HepG2 (cell line): ENCODE data around the gene PIP5K1A. TPM values are rescaled to one million over a fixed set of nuclear protein-coding genes. Genes with fewer than 3 reads are reported as not detected.
A peak's percentile ranks its signal among the peaks of the same experiment; 100 is the strongest.

Source experiments
- AGO2 ChIP-seq: fragments of 200-400 bp; formaldehyde crosslinking; optimal IDR thresholded peaks from 2 replicates; pipeline ENCODE3; 2017; ENCODE audit warnings: mild to moderate bottlenecking, low read depth, low read length, moderate library complexity
- ARNT ChIP-seq: fragments of 450-650 bp; IDR thresholded peaks from 2 replicates; pipeline ENCODE4 v1.6.1; 2017
- BCL6 ChIP-seq: IDR thresholded peaks from 2 replicates; pipeline ENCODE4 v1.6.1; 2016; ENCODE audit warnings: missing genetic modification reagents, missing compliant biosample characterization
- BHLHE40 ChIP-seq: IDR thresholded peaks from 2 replicates; pipeline ENCODE4 v1.6.1; 2011; ENCODE audit warnings: low read length, improper control_type of control experiment
- CHD4 ChIP-seq: fragments of 200-600 bp; sonication (generic); IDR thresholded peaks from 2 replicates; pipeline ENCODE4 v1.7.0; 2017; ENCODE audit warnings: mild to moderate bottlenecking, low read length, borderline replicate concordance
- FOXA1 ChIP-seq, 2 experiments: fragments of 450-650 bp in 1 of 2; sonication (generic) in 1 of 2; formaldehyde crosslinking in 1 of 2; IDR thresholded peaks; 2 replicates each; pipeline versions ENCODE4 v1.4.0 to v1.6.1; 2016 to 2020; ENCODE audit warnings: missing genetic modification reagents in 1 of 2
- GTF2F1 ChIP-seq: fragments of 150-350 bp; IDR thresholded peaks from 2 replicates; pipeline ENCODE4 v1.6.1; 2014; ENCODE audit warnings: low read length
- HDAC1 ChIP-seq: sonication (generic); formaldehyde crosslinking; IDR thresholded peaks from 2 replicates; pipeline ENCODE4 v1.5.1; 2020; ENCODE audit warnings: mild to moderate bottlenecking, missing genetic modification reagents
- HNRNPUL1 ChIP-seq: fragments of 200-400 bp; formaldehyde crosslinking; IDR thresholded peaks from 2 replicates; pipeline ENCODE4 v1.6.1; 2017; ENCODE audit warnings: low read depth, mild to moderate bottlenecking, low read length, moderate library complexity
- IRF9 ChIP-seq: sonication (generic); formaldehyde crosslinking; IDR thresholded peaks from 2 replicates; pipeline ENCODE4 v1.8.0; 2022; ENCODE audit warnings: missing genetic modification reagents, mild to moderate bottlenecking, borderline replicate concordance
- JUN ChIP-seq: sonication (generic); formaldehyde crosslinking; IDR thresholded peaks from 2 replicates; pipeline ENCODE4 v1.4.0; 2020; ENCODE audit warnings: mild to moderate bottlenecking, missing genetic modification reagents
- KDM5B ChIP-seq: sonication (generic); formaldehyde crosslinking; IDR thresholded peaks from 2 replicates; pipeline ENCODE4 v1.4.0; 2020; ENCODE audit warnings: missing genetic modification reagents, mild to moderate bottlenecking, borderline replicate concordance
- MTF2 ChIP-seq: sonication (generic); formaldehyde crosslinking; IDR thresholded peaks from 2 replicates; pipeline ENCODE4 v1.5.0; 2020; ENCODE audit warnings: missing genetic modification reagents, borderline replicate concordance
- MXD3 ChIP-seq: IDR thresholded peaks from 2 replicates; pipeline ENCODE4 v1.6.1; 2016; ENCODE audit warnings: mild to moderate bottlenecking, missing biosample characterization, missing genetic modification reagents
- MYC ChIP-seq: sonication (generic); formaldehyde crosslinking; IDR thresholded peaks from 2 replicates; pipeline ENCODE4 v1.9.0; 2021; ENCODE audit warnings: missing genetic modification reagents, borderline replicate concordance
- NCOR1 ChIP-seq: fragments of 200-600 bp; sonication (generic); IDR thresholded peaks from 2 replicates; pipeline ENCODE4 v1.7.0; 2017; ENCODE audit warnings: antibody characterized with exemption, low read length, borderline replicate concordance
- NR2C2 ChIP-seq: sonication (generic); formaldehyde crosslinking; IDR thresholded peaks from 2 replicates; pipeline ENCODE4 v1.4.0; 2020; ENCODE audit warnings: missing genetic modification reagents, mild to moderate bottlenecking, moderate library complexity, borderline replicate concordance
- RCOR2 ChIP-seq: IDR thresholded peaks from 2 replicates; pipeline ENCODE4 v1.6.1; 2016; ENCODE audit warnings: missing biosample characterization, missing genetic modification reagents
- SKI ChIP-seq: fragments of 450-650 bp; IDR thresholded peaks from one replicate; pipeline ENCODE4 v1.6.1; 2018; ENCODE audit warnings: mild to moderate bottlenecking; ENCODE audit not compliant: partially characterized antibody
- SOX6 ChIP-seq, 2 experiments: fragments of 450-650 bp in 1 of 2; sonication (generic) in 1 of 2; formaldehyde crosslinking in 1 of 2; IDR thresholded peaks; 2 replicates each; pipeline versions ENCODE4 v1.4.0 to v1.6.1; 2017 to 2020; ENCODE audit warnings: antibody characterized with exemption in 1 of 2, mild to moderate bottlenecking in 1 of 2, missing genetic modification reagents in 1 of 2
- TP53 ChIP-seq: sonication (generic); formaldehyde crosslinking; conservative IDR thresholded peaks from 2 replicates; pipeline ENCODE4 v1.4.0; 2020; ENCODE audit warnings: missing genetic modification reagents
- UBTF ChIP-seq: sonication (generic); formaldehyde crosslinking; IDR thresholded peaks from 2 replicates; pipeline ENCODE4 v1.4.0; 2020; ENCODE audit warnings: mild to moderate bottlenecking, missing genetic modification reagents
- ZFP36 ChIP-seq: fragments of 150-350 bp; IDR thresholded peaks from 2 replicates; pipeline ENCODE4 v1.6.1; 2018; ENCODE audit warnings: borderline replicate concordance, low read length, low read depth; ENCODE audit not compliant: partially characterized antibody
- ZNF354B ChIP-seq: sonication (generic); formaldehyde crosslinking; IDR thresholded peaks from 2 replicates; pipeline ENCODE4 v1.8.0; 2022; ENCODE audit warnings: mild to moderate bottlenecking, missing genetic modification reagents
- ZNF629 ChIP-seq: sonication (generic); formaldehyde crosslinking; conservative IDR thresholded peaks from 2 replicates; pipeline ENCODE4 v1.5.0; 2020; ENCODE audit warnings: missing genetic modification reagents
- ZNF652 ChIP-seq: IDR thresholded peaks from 2 replicates; pipeline ENCODE4 v1.6.1; 2016; ENCODE audit warnings: low read depth, borderline replicate concordance
- ZNF75D ChIP-seq: sonication (generic); formaldehyde crosslinking; IDR thresholded peaks from 2 replicates; pipeline ENCODE4 v1.8.1; 2023; ENCODE audit warnings: missing genetic modification reagents, mild to moderate bottlenecking, borderline replicate concordance
- polyA plus RNA-seq, 8 experiments: library from polyadenylated mRNA; depleted of rRNA in 3 of 8; stranded (reverse) in 7 of 8; unstranded in 1 of 8; fragments of >200 nt; fragmentation: Illumina TruSeq in 4 of 8; extraction: Trizol in 4 of 8; gene quantifications; 2 replicates each; pipeline versions ENCODE4 v1.2.1 to v1.2.3, GENCODE V29; 2011 to 2016; ENCODE audit warnings: low read depth in 4 of 8, missing spikeins in 1 of 8, mixed read lengths in 1 of 8; ENCODE audit not compliant: insufficient read depth in 1 of 8
- total RNA-seq, 5 experiments: library from RNA; depleted of rRNA; stranded (reverse); fragments of >200 nt; fragmentation: Illumina TruSeq; extraction: Trizol; gene quantifications; 2 replicates each; pipeline ENCODE4 v1.2.3, GENCODE V29; 2016; ENCODE audit warnings: low read depth in 1 of 5

Gene PIP5K1A
- total and polyA plus RNA-seq, 2 of the 13 experiments (the other 11 are each of a cell fraction or from before 2014, with no cell fraction given), result 45.3 to 65.1 TPM

- no peak for TF ChIP-seq MXD3 (CRISPR knock-in tag)
- peak; percentile 34; the same call in 1 of the 2 replicates for TF ChIP-seq ZNF629
- TF ChIP-seq MYC (CRISPR knock-in tag), result peak; percentile 75; the same call in 1 of the 2 replicates
- no peak for TF ChIP-seq ARNT
- TF ChIP-seq CHD4, result no peak; the same call in 1 of the 2 replicates
- TF ChIP-seq MTF2 (CRISPR knock-in tag), result no peak
- TF ChIP-seq NCOR1, result no peak; the same call in 1 of the 2 replicates
- TF ChIP-seq NR2C2, result peak; percentile 97
- TF ChIP-seq TP53 (CRISPR knock-in tag), result peak; percentile 71; the same call in 1 of the 2 replicates
- no peak; the same call in 1 of the 2 replicates for TF ChIP-seq ZNF652 (CRISPR knock-in tag)
- TF ChIP-seq GTF2F1, result no peak
- no peak for TF ChIP-seq AGO2
- no peak for TF ChIP-seq ZNF75D (CRISPR knock-in tag)
- no peak for TF ChIP-seq RCOR2 (CRISPR knock-in tag)
- TF ChIP-seq BHLHE40, result 0 out of 2 replicates have a peak, but pooled peaks have one; percentile 19
- TF ChIP-seq SOX6 (IDR thresholded peaks at IDR 0.05), result no peak
- peak; percentile 68; the same call in 1 of the 2 replicates for TF ChIP-seq SOX6 (CRISPR knock-in tag; IDR thresholded peaks at IDR 0.05)
- peak; percentile 91; the same call in 1 of the 2 replicates for TF ChIP-seq IRF9 (CRISPR knock-in tag)
- TF ChIP-seq ZNF354B (CRISPR knock-in tag), result no peak
- TF ChIP-seq HNRNPUL1, result no peak
- TF ChIP-seq BCL6 (CRISPR knock-in tag), result peak; percentile 17; the same call in 1 of the 2 replicates
- TF ChIP-seq ZFP36, result no peak
- TF ChIP-seq HDAC1 (CRISPR knock-in tag), result peak; percentile 96; the same call in 1 of the 2 replicates
- TF ChIP-seq SKI, result no peak
- TF ChIP-seq FOXA1 (IDR thresholded peaks at IDR 0.05), result no peak
- no peak for TF ChIP-seq FOXA1 (CRISPR knock-in tag; IDR thresholded peaks at IDR 0.05)
- TF ChIP-seq JUN (CRISPR knock-in tag), result 0 out of 2 replicates have a peak, but pooled peaks have one; percentile 28
- TF ChIP-seq KDM5B (CRISPR knock-in tag), result peak; percentile 23; the same call in 1 of the 2 replicates
- peak; percentile 28; the same call in 1 of the 2 replicates for TF ChIP-seq UBTF (CRISPR knock-in tag)
Measured at GRCh38 chr1:151165738-151166504, 32.4 kb upstream of the PIP5K1A start, which contains the start of the genes LYSMD1 and SCNM1 (continued).
